Activated gamma-delta T cell (primary cell): ENCODE results near the gene NAGS.
A peak's percentile ranks its signal among the peaks of the same experiment; 100 is the strongest.
"Not testable (repeated sequence)": the region's sequence is repeated elsewhere in the genome, so short reads cannot be mapped to it uniquely, and the experiment has no call there.

Experiments
- DNase-seq: peaks from one replicate; lab custom pipeline; 2025; lab: John Stamatoyannopoulos, UW
- total RNA-seq, 2 donors: gene quantifications; one replicate each; lab custom pipeline; 2026; lab: John Stamatoyannopoulos, UW

Gene NAGS, protein sequence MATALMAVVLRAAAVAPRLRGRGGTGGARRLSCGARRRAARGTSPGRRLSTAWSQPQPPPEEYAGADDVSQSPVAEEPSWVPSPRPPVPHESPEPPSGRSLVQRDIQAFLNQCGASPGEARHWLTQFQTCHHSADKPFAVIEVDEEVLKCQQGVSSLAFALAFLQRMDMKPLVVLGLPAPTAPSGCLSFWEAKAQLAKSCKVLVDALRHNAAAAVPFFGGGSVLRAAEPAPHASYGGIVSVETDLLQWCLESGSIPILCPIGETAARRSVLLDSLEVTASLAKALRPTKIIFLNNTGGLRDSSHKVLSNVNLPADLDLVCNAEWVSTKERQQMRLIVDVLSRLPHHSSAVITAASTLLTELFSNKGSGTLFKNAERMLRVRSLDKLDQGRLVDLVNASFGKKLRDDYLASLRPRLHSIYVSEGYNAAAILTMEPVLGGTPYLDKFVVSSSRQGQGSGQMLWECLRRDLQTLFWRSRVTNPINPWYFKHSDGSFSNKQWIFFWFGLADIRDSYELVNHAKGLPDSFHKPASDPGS
- 2.9 to 3.8 reads per million in 2 donors for total RNA-seq

GRCh38 chr17:44004077-44004760, at the start of gene NAGS:
Gene NAGS (plus strand): TSS chr17:44004622. CDS start chr17:44004664, 42 bp downstream.
- peak; percentile 25 for DNase-seq

DNA sequence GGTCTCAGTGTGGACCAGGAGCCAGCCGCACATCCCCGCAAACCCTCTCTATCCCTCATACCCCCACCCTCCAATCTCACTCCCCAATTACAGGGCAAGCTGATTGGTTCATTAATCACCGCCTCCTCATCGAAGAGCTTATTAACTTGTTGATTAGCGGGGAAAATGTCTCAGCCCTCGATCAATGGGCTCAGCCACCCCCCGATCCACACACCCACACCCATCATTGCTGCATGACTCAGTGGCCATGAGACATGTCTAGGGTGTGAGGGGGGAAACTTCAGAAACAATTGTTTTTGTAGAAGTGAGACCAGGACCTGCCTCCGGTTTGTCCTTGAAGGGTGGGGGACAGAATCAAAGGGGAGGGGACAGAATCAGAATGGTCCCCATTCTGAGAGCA, 48.2 kb upstream of the NAGS start:
- no peak for DNase-seq

DNA sequence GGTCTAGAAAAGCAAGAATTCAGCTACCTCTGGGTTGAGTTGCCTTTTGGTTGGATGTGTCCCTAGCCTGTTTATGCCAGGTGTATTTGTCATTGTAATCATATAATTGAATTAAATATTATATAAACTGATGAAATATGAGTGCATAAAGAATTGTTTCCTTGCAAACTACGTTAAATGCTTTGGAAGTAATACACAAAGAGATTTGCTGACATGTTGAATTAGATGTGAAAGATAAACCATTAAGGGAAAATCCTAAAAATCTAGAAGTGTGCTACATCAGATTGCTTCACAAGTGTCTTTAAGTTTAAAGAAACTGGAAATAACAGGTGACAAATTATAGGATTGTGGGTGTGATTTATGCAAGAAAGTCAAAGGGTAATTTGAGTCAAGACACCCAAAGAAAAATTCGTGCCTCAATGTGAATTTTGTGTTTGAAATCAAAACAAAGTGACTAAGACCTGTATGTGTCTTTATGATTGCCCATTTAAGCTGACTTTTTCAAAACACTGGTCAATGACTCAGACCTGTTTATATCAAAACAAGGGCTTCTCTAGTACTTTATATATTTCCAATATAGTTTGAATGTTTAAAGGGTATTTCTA, 45.6 kb upstream of the NAGS start:
- no peak for DNase-seq

DNA sequence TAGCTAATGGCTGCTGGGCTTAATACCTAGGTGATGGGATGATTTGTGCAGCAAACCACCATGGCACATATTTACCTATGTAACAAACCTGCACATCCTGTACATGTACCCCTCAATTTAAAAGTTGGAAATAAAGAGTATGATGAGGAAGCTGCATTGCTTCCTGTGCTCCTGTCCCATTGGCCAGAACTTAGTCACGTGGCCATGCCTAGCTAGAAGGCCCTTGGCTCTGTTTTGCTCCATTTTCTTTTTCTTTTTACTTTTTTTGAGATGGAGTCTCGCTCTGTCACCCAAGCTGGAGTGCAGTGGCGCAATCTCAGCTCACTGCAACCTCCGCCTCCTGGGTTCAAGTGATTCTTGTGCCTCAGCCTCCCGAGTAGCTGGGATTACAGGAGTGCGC, 43.1 kb upstream of the NAGS start:
- DNase-seq: not testable (repeated sequence)

DNA sequence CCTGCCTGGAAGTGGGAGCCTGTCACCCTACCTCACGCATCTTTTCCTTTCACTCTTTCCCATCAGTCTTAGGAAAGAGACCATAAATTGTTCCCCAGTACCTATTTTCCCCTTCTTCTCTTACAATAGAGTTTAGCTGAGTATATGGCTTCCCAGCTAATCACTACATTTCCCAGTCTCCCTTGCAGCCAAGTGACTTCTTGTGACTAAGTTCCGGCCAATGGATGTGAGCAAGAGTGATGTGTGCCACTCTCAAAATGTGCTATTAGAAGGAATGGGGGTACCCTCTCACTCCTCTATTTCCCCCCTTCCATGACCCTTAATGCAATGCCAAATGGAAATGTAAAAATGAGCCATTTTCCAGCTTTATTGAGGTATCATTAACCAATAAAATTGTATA, 42.5 kb upstream of the NAGS start:
- no peak for DNase-seq

GRCh38 chr17:43962479-43962878, 41.9 kb upstream of the NAGS start:
- no peak for DNase-seq

GRCh38 chr17:43966276-43966675, 38.1 kb upstream of the NAGS start:
- no peak for DNase-seq

GRCh38 chr17:43967251-43967875, 37.1 kb upstream of the NAGS start:
- no peak for DNase-seq

GRCh38 chr17:43970366-43970765, 34.1 kb upstream of the NAGS start:
- DNase-seq: no peak

GRCh38 chr17:43971436-43971835, 33.0 kb upstream of the NAGS start:
- DNase-seq: not testable (repeated sequence)

DNA sequence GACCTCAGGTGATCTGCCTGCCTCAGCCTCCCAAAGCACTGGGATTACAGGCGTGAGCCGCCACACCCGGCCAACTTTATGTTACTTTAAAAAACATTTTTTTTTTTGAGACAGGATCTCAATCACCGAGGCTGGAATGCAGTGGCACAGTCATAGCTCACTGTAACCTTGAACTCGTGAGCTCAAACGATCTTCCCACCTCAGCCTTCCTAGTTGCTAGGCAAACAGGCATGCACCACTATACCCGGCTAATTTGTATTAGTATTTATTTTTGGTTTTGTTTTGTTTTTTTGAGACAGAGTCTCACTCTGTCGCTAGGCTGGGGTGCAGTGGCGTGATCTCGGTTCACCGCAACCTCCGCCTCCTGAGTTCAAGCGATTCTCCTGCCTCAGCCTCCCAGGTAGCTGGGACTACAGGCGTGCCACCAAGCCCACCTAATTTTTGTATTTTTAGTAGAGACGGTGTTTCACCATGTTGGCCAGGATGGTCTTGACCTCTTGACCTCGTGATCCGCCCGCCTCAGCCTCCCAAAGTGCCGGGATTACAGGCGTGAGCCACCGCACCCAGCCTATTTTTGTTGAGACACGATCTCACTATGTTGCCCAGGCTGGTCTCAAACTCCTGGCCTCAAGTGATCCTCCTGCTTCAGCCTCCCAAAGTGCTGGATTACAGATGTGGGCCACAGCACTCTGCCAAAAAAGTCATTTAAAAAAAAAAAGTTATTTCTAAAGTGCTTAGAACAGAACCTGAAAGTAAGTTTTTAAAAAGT, 31.8 kb upstream of the NAGS start:
- not testable (repeated sequence) for DNase-seq

DNA sequence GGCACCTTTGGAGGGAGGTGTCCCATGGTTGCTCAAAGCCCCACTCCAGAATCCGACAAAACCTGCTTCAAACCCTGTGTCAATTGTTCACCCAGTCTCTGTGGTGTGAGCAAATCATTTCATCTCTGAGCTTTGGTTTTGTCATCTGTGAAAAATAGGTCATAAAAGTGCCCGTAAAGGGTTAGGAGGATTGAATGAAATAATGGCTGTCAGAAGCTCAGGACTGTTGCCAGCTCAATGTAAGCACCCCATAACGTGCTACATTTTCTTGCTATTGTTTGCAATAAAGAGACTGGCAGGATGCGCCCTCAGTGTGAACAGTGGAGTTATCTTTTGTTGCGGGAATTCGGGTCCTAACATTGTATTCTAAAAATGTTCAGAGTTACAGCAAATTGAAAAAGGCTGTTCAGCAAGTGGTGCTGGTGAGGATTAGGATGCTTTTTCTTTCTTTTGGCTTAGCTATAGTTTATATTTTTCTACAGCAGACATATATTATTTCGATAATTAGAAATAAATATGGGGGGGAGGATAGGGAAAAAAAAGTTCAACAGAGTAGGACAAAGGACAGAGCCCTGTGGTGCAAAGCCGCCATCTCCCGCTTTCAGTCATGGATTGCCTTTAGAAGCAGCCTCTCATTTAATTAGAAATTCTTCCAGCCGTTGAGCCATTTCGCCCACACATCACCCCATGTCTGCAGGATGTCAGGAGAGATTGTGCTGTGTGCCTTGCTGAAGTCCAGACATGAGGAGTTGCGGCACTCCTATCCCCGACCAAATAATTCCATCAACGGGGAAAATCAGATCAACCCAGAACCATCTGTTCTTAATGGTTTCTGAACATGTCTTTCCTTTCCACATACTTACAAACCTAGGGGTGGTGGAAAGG, 29.8 kb upstream of the NAGS start:
- no peak for DNase-seq

GRCh38 chr17:43975898-43976297, 28.5 kb upstream of the NAGS start:
- DNase-seq: no peak

- no peak for DNase-seq
Observed at GRCh38 chr17:43976963-43977837, 27.2 kb upstream of the NAGS start.

GRCh38 chr17:43978078-43978477, 26.3 kb upstream of the NAGS start:
- no peak for DNase-seq

DNA sequence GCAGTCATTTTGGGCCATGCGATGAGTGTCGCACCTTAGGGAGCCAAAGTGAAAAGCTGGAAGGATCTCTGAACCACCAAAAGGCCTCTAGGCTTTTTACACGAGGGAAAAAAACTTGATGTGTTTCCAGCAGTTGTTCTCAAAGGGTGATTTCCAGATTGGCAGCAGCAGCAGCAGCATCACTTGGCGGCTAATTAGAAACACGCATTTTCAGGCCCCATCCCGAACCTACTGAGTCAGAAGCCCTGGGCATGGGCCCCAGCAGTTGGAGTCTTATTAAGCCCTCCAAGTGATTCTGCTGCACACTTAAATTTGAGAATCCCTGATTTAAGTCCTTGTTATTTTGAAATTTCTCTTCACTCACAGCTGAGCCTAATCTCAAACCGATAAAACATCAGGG, 25.4 kb upstream of the NAGS start:
- DNase-seq: no peak

- no peak for DNase-seq
Observed at GRCh38 chr17:43979671-43980070, 24.8 kb upstream of the NAGS start.

GRCh38 chr17:43982171-43982570, 22.3 kb upstream of the NAGS start:
- DNase-seq: no peak

- no peak for DNase-seq
Observed at GRCh38 chr17:43983196-43983514, 21.3 kb upstream of the NAGS start.
